SW480 (cell line): ENCODE measurements around the gene SLC6A6.

Experiments used
- DNase-seq: peaks from one replicate; pipeline ENCODE4 v3.0.0-alpha.2; 2016; ENCODE audit warnings: low spot score

SLC6A6 gene

DNA sequence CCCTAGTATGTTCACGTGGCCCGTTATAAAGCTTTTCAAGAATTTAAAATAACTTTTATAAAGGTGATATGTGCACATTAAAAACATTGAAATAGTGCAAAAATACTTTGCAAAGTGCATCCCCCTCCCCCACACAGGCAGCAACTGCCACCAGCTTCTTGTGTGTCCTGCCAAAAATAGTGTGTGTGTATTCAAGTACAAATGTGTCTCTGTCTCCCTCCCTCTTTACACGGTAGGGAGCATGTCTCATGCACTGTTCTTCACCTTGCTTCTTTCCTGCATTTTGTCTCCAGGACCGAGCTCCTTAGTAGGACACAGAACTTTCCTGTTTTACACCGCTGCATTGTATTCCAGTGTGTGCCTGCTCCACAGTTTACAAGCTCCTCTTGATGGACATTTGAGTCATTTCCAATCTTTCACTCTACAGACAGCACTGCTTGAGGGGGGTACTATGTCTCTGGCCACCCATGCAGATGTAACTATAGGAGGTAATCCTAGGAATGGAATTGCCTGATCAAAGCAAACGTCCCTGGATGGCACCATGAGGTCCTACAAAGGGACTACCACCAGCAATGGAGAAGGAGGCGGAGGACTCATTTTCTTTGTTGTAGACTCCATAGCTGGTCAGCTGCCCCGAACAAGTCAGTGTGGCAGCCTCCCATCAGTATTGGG is 52.4 kb downstream of the SLC6A6 start:
- DNase-seq: no peak

DNA sequence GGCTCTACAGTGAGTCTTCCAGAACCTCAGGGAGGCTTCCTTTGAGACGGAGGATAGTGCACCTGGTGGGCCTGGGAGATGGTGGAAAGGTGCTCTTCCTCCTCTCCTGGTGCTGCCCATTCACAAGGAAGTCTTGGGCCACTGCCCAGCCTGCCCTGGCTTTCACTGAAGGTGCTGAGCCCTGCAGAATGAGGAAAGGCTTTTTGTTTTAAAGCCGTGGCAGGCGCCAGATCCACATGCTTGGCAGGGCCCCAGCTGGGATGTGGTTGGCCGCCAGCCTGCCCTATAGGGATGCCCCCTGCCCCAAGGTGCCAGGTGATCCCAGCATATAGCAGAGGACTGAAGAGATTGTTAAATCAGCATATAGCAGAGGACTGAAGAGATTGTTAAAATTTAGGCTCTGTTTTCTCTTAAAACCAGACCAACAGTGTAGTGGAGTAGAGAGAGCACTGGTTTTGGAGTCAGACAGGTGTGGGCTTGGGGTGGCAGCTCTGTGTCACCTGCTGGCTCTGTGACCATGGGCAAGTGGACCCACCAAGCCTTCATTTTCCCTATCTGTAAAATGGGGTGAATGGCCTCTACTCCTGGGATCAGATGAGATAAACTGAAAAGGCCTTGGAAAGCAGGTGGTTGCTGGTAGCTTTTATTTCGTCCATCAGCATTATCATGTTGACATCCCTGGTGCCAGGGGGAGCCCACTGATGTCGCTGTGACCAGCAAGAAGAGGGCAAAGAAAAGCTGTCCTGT is 53.3 kb downstream of the SLC6A6 start:
- DNase-seq: no peak

DNA sequence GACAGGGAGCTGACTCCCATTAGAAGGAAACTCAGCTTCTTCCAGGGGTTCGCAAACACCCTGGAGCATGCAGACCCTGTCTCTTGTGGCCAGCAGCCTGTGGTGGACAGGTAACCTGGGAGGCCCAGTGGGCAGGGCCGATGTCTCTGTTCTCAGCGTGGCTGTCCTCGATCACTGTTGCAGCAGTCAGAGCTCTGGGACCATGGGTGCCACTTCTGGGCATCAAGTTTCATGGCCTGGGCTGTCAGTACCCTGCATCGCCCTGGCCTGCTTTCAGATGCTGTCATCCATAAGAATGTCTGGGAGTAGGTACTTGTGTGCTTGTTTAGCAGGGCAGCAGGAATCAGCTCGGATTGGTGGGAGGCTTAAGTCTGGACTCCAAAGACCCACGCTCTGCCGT is 54.4 kb downstream of the SLC6A6 start:
- no peak for DNase-seq

DNA sequence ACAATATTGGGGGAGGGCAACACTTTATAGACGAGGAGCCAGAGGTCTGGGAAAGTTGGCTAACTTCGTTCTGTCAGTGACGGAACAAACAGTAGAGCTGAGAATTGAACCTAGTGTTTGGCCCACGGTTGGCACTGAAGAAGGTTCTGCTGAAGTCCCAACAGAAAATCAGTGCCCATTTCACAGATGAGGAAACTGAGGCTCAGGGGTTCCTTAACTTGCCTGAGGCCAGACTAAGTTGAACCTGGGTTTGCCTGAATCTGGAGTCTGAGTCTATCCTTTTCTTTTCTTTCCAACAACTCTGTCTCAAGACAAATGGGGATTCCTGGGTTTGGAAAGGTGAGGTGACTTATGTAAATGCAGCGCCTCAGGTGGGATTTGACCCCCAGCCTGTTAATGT is 55.1 kb downstream of the SLC6A6 start:
- no peak for DNase-seq

DNA sequence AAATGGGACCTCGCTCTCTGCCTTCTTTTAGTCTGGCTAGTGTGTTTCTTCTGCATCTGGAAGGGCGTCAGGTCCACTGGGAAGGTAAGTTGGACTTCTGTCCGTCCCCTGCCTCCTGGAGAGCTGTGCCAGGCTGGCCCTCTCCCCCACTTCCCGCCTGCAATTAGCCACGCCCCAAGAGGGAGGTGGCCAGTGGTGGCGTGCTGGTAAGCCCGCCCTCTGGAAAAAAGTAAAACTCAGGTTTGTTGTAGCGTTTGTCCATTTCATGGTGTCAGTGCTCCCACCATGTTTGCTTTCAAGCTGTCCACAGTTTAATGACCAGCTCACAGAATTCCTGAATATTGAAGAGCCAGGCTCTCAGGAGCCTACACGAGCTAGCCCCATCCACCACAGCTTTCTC is 55.6 kb downstream of the SLC6A6 start:
- DNase-seq: no peak

DNA sequence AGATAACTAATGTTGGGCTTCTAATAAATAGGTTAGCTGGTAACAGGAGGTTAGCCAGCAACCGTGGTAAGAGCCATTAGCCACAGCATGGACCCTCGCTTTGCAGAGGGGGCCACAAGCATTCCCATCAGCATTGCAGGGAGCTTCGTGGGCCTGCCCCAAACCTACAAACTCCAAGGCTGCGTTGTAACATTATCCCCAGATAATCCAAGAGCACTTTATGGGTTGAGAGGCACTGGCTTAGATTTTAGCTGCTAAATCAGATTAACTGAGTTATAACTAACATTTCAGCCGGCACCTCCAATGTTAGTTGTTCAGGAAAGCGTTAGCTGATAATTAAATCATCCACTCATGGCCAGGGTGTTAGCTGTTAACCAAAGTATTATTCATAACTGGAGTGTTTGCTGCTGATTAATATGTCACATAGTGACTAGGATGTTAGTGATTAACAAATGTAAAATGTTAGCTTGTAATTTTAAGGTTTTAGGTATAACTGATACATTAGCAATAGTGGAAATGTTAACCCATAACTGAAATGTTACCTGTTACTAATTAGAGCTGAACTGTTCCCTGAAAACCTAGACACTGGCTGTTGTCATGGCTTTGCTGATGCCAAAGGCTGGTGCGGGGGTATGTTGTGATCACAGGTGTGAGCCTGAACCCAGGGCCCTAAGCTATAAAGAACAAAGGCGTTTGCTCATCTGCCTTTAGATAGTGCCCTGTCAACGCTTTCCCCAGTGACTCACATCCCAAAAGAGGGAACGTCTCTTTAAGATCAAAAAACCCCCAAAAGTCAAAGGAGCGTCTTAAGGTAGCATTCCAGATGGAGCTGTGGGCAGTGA is 56.2 kb downstream of the SLC6A6 start:
- DNase-seq: no peak

DNA sequence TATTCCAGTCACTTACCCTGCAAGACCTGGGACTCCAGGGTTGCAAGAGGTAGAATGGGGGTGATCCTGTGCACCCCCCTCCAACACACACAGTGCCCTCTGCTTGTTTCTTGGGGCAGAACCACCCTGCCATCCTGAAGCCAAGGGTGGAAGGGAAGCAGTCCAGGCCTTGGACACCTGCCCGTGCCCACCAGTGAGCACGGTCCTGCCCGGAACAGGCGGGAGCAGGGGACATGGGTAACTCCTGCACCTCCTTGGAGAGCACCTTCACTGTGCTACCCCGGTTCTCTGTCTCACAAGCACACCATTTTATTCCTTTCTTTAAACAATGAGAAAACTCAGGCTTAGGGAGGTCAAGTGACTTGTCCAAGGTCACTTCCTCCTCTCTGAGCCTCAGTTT is 57.0 kb downstream of the SLC6A6 start:
- no peak for DNase-seq

DNA sequence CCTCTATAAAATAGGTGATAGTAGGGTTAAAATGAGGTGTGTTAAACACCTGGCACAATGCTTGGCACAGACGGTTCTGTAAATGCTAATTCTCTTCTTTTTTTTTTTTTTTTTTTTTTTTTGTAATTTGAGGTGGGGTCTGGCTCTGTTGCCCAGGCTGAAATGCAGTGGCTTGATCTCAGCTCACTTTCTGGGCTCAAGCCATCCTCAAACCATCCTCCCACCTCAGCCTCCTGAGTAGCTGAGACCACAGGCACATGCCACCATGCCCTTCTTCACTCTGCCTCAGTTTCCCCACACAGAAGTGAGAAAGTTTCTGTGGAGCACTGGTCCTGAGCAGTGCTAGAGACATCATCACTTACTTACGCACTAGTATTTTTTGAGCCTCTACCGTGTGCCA is 57.4 kb downstream of the SLC6A6 start:
- DNase-seq: no peak

DNA sequence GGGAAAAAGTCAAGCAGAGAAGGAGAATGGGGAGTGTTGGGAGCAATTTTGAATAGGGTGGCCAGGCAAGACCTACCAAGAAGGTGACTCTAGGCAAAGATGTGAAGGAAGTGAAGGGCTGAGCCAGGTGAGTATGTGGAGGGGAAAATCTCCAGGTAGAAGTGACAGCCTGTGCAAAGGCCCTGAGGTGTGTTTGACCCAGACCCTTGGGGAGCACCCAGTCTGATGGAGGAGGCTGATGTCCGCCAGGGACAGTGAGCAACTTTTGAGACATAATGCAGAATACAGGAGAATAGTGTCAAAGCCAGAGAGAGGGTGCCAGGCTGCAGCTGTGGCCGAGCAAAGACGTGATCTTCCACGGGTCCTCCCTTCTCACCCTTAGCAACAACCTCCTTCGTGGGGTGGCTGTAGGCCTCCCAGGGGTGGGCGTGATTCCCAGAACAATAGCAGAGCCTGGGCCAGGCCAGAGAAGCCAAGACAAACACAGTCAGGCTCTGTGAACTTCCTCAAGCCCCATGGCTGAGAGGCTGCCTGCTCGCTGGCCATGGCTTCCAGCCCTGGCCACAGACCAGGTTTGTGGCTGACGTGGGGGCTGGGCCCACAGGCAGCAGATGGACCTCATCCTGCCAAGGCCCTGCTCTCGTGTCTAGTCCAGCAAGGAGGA is 58.1 kb downstream of the SLC6A6 start:
- no peak for DNase-seq

DNA sequence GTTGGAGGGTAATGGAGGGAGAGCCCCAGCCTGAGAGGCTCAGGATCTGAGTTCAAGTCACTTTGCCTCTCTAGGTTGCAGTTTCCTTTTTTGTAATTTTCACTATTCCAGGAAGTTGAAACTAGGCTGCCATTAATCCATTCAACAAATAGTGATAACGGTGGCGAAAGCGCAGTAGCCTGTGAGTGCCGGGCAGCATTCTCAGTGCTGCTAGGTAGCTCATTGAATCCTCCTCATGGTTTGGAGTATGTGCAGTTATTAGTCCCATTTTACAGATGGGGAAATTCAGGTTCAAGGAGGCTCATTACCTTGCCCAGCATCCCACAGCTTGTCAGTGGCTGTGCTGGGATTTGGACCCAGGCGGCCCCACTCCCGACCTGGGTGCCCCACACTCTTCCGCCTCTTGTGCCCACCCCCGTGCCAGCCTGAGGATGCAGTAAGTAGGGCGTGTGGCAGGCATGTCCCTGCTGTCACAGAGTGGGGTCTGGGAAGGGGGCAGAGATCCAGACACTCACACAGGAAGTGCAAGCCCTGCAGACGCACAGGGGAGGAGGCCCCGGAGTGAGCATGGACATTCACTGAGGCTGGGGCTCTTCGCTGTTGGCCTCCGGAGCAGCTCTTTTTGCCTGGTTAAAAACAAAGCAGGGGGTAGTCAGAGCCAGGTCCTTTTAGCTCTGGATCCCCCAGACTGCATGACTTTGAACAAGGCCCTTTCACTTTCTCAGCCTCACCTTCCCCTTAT is 58.8 kb downstream of the SLC6A6 start:
- DNase-seq: no peak

DNA sequence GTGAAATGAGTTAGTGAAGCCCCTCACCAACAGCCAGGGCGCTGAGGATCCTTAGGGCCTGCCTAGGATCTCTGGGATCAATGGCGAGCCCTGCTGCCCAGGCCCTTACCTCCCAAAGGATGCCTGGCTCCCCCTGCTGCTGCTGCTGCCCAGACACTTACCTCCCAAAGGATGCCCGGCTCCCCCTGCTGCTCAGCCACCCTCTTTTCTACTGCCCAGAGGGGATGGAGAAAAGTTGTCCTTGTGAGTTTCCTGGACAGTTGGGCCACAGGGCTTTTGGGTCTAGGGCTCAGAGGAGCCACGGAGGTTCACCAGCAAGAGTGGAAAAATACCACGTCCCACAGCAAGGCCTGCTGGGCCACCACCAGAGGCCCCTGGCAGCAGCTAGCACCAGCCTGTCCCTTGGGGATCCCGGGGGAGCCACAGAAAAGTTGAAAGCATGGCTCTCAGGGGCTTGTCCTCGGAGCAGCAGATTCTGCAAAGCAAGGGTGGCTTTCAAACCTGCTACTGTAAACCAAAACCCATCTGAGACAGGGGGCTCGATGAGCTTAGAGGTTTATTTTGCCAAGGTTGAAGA is 59.4 kb downstream of the SLC6A6 start:
- DNase-seq: peak; percentile 39

DNA sequence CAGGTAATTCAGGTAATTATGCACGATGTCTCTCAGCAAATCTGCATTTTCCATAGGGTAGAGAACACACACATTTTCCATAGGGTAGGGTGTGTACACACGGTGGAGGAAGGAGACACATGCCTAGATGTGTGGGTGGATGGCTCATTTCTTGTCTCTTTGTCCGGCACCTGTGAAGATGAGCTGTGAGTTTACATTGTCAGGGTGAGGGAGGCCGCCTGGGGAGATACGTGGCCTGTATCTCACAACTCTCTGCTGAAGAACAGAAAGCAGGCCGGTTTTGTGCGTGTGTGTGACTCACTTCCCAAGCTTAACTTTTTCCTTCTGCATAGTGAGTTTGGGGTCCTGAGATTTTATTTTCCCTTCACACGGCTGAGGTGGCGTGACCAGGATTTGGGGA is 60.3 kb downstream of the SLC6A6 start:
- no peak for DNase-seq

DNA sequence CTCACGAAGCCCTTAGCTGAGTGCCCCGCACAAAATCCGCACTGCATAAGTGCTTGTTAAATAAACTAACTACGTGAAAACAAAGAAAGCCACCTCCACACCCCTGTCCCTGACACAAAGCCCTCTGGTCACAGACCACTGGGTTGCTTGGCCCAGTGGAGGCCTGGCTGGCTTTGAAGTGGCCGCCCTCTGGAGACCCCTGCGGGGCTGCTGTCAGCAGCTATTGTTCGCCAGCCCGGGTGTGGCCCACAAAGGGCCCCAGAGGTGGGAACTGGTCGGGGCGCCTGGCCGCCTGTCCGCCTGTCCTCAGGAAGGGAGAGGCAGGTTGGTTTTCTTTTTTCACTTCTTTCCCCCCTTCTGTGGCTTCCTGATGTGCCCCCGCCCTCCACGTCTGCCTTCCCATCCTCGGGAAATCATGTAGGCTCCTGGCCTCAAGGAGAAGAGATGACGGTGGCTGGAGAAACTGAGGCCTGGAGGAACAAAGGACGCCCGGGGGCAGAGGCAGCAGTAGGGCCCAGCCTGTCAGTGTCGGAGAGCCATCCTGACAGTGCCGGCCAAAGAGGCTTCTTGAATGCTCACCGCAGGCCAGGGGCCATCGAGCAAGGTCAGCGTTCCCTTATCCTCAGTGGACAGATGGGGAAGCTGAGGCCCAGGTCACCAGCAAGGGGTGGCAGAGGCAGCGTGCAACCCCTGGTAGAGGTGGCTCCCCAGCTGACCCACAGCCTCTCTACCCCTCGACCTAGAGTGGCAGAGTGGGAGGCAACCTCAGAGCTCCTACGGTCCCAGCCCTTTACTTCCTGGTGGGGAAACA is 61.1 kb downstream of the SLC6A6 start:
- no peak for DNase-seq

DNA sequence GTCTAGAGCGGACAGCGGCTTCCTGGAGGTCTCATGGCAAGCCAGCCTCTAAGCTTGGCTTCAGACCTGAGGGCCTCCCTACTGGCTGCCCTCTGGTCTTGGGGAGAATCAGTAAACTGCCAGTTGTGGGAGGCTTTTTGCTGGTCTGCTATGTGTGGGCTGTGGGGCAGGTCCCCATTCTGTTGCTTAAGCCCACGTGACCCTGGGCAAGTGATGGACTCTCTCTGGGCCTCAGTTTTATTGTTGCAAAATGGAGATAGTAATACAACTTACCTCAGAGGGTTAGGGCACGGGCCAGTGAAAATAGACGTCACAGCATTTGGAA is 61.7 kb downstream of the SLC6A6 start:
- DNase-seq: no peak

DNA sequence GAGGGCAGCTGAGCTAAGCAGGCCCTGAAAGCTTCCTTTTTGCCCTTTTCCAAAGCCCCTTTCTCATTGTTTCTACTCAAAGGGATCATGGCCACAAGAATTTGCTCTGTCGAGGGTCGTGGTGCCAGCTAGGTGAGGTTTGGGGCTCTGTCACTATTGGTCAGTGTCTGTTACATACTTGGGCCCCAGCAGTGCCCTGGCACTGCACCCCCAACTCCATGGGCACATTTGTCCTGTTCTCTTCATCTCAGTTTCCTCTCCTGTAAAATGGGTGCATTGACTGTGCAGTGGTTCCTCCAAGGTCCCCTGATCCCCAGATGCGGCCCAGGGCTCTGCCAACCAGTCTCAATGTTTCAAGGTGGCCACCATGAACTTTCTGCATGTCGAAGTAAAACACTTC is 62.1 kb downstream of the SLC6A6 start:
- DNase-seq: no peak

DNA sequence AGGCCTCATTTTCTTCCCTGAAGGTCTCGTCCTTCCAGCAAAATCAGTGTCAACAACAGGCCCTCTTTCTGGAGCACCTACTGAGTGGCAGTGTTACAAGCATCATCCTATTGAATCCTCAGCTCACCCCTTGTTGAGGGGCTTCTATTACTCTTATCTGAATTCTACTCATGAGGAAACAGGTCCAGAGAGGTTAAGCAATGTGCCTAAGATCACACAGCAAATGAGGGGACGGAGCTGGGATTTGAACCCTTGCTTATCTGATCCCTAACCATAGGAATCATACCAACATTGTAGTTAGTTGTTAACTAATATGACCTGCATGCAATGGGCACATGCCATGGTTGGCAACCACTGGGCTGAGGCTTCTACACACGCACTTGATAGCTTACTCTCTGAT is 63.0 kb downstream of the SLC6A6 start:
- DNase-seq: no peak

DNA sequence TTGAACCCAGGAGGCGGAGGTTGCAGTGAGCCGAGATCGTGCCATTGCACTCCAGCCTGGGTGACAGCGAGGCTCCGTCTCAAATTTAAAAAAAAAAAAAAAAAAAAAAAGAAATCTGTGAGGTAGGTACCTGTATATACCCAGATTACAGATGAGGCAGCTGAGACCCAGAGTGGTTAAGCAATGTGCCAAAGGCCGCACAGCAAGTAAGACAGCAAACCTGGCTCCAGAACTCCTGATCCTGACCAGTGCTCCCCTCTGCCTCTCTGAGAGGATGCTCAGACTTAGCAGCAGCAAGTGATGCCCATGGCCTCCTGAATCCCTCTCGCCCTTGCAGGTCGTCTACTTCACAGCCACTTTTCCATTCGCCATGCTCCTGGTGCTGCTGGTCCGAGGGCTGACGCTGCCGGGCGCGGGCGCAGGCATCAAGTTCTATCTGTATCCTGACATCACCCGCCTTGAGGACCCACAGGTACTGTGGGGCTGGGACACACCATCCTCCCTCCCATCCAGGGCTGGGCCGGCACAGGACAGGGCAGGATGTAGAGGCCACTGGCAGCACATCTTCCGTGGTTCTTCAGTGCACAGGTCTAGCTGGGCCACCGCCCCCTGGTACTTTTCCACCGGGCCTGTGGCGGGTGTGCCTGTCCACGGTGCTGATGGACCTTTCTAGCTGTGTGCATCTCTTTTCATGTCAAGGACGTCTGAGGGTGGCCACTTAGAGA is 63.9 kb downstream of the SLC6A6 start:
- DNase-seq: no peak

DNA sequence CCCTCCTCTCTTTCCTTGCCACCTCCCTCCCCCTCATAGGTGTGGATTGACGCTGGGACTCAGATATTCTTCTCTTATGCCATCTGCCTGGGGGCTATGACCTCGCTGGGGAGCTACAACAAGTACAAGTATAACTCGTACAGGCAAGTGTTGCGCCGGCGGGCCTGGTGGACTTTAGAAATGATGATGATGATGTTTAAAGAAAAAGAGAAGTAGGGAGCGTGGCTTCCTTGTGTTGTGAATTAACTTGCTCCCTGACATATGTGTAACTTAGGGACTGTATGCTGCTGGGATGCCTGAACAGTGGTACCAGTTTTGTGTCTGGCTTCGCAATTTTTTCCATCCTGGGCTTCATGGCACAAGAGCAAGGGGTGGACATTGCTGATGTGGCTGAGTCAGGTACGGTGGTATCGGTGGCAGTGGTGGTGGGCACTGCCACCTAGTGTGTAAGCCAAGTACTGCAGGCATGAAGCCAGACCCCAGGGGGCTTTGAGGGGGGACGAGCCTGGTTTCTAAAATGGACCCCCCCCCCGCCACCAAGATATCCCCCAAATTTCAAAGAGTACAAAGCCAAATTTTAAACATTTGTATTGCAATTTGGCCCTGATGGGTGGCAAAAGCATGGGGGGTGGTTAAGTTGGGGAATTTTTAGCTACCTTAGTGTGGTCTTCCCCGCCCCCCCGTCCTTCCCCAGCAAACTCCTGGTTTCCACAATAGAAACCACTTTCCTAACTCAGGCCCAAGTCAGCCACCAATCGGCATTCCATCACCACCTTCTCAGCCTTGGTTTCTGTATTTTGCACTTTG is 65.6 kb downstream of the SLC6A6 start:
- peak; percentile 40 for DNase-seq

DNA sequence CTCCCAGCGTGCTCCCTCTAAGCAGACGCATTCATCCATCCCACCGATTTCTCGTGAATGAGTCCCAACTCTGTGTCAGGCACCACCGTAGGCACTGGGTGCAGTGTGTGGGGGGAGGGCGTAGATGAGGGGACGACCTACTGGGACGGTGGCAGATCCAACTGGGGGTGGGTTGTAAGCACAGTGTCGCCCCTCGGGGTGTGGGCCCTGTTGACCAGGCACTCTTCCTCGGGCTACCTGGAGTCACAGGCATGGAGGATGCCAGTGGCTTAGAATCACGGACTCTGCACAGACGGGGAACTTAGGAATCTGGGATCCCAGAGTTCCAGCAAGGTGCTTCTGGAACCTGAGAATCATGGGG is 66.2 kb downstream of the SLC6A6 start:
- DNase-seq: no peak
